Transverse colon (tissue), 4 donors: ENCODE results near the gene DHRS7.

ENCODE experiments used
- CTCF ChIP-seq, 5 experiments: fragments of 200-600 bp in 3 of 5; fragments of 450-650 bp in 2 of 5; sonication (generic) in 3 of 5; IDR thresholded peaks; 1 replicate in 2 of 5; 2 replicates in 3 of 5; pipeline ENCODE4 v1.5.1; 2016 to 2017; ENCODE audit warnings: antibody characterized with exemption in 5 of 5, inconsistent platforms in 3 of 5, mild to moderate bottlenecking in 2 of 5, moderate library complexity in 1 of 5
- POLR2A ChIP-seq: fragments of 450-650 bp; IDR thresholded peaks from one replicate; pipeline ENCODE4 v1.6.1; 2016; ENCODE audit warnings: antibody characterized with exemption, mild to moderate bottlenecking, moderate library complexity
- POLR2AphosphoS5 ChIP-seq, 3 donors: sonication (generic); formaldehyde crosslinking; IDR thresholded peaks; one replicate each; pipeline ENCODE4 v1.6.1; 2016; ENCODE audit warnings: antibody characterized with exemption in 3 of 3

GRCh38 chr14:60206249-60206670, 41.1 kb upstream of the DHRS7 start:
- TF ChIP-seq CTCF (IDR thresholded peaks at IDR 0.05) (no peak), POLR2AphosphoS5 (IDR thresholded peaks at IDR 0.05) (no peak), POLR2A (no peak)
